Testis (tissue), 3 donors: Measurements from ENCODE around the gene MND1. TPM values are rescaled to one million over a fixed set of nuclear protein-coding genes. Genes with fewer than 3 reads are reported as not detected.

Experiments
- DNase-seq: peaks from one replicate; pipeline ENCODE4 v3.0.0-alpha.2; 2019
- H3K27ac ChIP-seq, 2 donors: fragments of 200-600 bp; sonication (generic); one replicate each; pipeline ENCODE4 v1.5.1; 2019
- H3K27me3 ChIP-seq: fragments of 200-600 bp; sonication (generic); one replicate; pipeline ENCODE4 v1.5.1; 2019
- H3K36me3 ChIP-seq: fragments of 200-600 bp; sonication (generic); one replicate; pipeline ENCODE4 v1.5.1; 2017; ENCODE audit warnings: low read depth; ENCODE audit errors: missing control alignments
- H3K4me1 ChIP-seq: fragments of 200-600 bp; sonication (generic); one replicate; pipeline ENCODE4 v1.5.1; 2019
- H3K4me3 ChIP-seq, 2 donors: fragments of 200-600 bp; sonication (generic); one replicate each; pipeline ENCODE4 v1.5.1; 2017 to 2019
- H3K9me3 ChIP-seq: fragments of 200-600 bp; sonication (generic); one replicate; pipeline ENCODE4 v1.5.1; 2017
- CTCF ChIP-seq, 3 experiments: fragments of 450-650 bp in 2 of 3; fragments of 200-600 bp in 1 of 3; sonication (generic) in 1 of 3; IDR thresholded peaks; one replicate each; pipeline ENCODE4 v1.5.1; 2016 to 2019; ENCODE audit warnings: antibody characterized with exemption in 3 of 3, mild to moderate bottlenecking in 2 of 3, moderate library complexity in 1 of 3
- POLR2A ChIP-seq: fragments of 450-650 bp; IDR thresholded peaks from one replicate; pipeline ENCODE4 v1.6.1; 2017; ENCODE audit warnings: antibody characterized with exemption, mild to moderate bottlenecking, moderate library complexity
- WGBS, 2 donors: methylation state at CpG; one replicate each; pipeline ENCODE4 v1.1.5; 2018; 5-methylcytosine and 5-hydroxymethylcytosine counted together
- intact Hi-C: fragments of 100-400 bp; cut with DNase I; formaldehyde crosslinking; loops from one replicate; pipeline ENCODE4 v1.15.1; 2023; ENCODE audit warnings: low total_unique reads
- polyA plus RNA-seq: library from polyadenylated mRNA; stranded (reverse); fragments of 350-450 nt; fragmentation: Illumina TruSeq; extraction: RNeasy Lipid Tissue Mini Kit (QIAGEN cat#74804); gene quantifications from one replicate; pipeline ENCODE4 v1.2.3, GENCODE V29; 2014; ENCODE audit warnings: low read depth, low replicate concordance; ENCODE audit not compliant: insufficient read depth
- total RNA-seq, 2 donors: library from RNA; depleted of rRNA; stranded (reverse); fragments of >200 nt; gene quantifications; one replicate each; pipeline ENCODE4 v1.2.3, GENCODE V29; 2016

Gene MND1
- total and polyA plus RNA-seq, 3 donors from 2014 or later = 8.3 to 17.5 (median 11.4) TPM

GRCh38 chr4:153310793-153311192 lies 33.7 kb upstream of the MND1 start:
- no peak for DNase-seq
- TF ChIP-seq POLR2A (no peak), CTCF (IDR thresholded peaks at IDR 0.05) (no peak)
- no peaks in the 10 kb centered on the region for H3K36me3 ChIP-seq
- no peaks in the 10 kb centered on the region for H3K27me3 ChIP-seq
- intact Hi-C loops = no loop called here
- H3K27ac ChIP-seq = no peak overlapping the region
- H3K4me3 ChIP-seq = no peak overlapping the region
- WGBS, 2 donors = 89 to 93% methylated on average over 1 of the region's 1 CpG
- H3K9me3 ChIP-seq = no peaks in the 10 kb centered on the region
- no peaks in the 10 kb centered on the region for H3K4me1 ChIP-seq

DNA sequence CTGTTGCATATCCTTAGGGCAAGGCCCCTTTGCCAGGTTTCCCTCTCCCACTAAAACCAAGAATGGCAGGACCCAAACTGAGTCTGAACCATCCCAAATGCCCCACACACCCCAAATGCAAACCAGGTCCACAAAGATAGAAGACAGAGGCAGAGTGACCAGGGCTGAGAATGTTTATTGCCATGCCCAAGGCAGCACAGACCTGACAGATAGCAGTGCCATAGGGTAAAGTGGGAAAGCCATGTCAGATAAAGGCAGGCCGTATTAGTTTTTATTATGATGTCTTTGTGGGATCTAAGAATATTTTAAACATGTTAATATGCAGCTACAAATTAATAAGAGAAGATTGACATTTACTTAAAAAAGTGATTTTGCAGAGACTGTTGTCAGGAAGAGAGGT lies 29.6 kb upstream of the MND1 start:
- Histone ChIP-seq H3K4me3 (no peak overlapping the region), H3K27me3 (no peaks in the 10 kb centered on the region), H3K9me3 (no peaks in the 10 kb centered on the region), H3K27ac (no peak overlapping the region), H3K4me1 (no peaks in the 10 kb centered on the region), H3K36me3 (no peaks in the 10 kb centered on the region)
- no peak for TF ChIP-seq POLR2A
- no peak for TF ChIP-seq CTCF (IDR thresholded peaks at IDR 0.05)
- WGBS, 2 donors = 88 to 95% methylated on average over 1 of the region's 1 CpG
- intact Hi-C loops = no loop called here
- DNase-seq = no peak

- H3K36me3 ChIP-seq = no peaks in the 10 kb centered on the region
- peak; percentile 50 for DNase-seq
- no peak for TF ChIP-seq POLR2A
- peak; percentile 49 to 51 (median 49) for TF ChIP-seq CTCF (IDR thresholded peaks at IDR 0.05)
- 79 to 83% methylated on average over 2 of the region's 2 CpGs for WGBS, 2 donors
- no peak overlapping the region for H3K27ac ChIP-seq
- intact Hi-C loops = no loop called here
- H3K9me3 ChIP-seq = no peaks in the 10 kb centered on the region
- H3K27me3 ChIP-seq = no peaks in the 10 kb centered on the region
- no peak overlapping the region for H3K4me3 ChIP-seq
- no peaks in the 10 kb centered on the region for H3K4me1 ChIP-seq
These were observed 25.7 kb upstream of the MND1 start for GRCh38 chr4:153318696-153319320.

GRCh38 chr4:153322791-153323190 lies 21.7 kb upstream of the MND1 start:
- Histone ChIP-seq H3K36me3 (no peaks in the 10 kb centered on the region), H3K9me3 (no peaks in the 10 kb centered on the region), H3K4me1 (no peaks in the 10 kb centered on the region), H3K27me3 (no peaks in the 10 kb centered on the region), H3K27ac (no peak overlapping the region), H3K4me3 (no peak overlapping the region)
- DNase-seq = no peak
- TF ChIP-seq POLR2A (no peak), CTCF (IDR thresholded peaks at IDR 0.05) (no peak)
- intact Hi-C loops = loop anchor here (10.0 kb wide), 1 partner anchor 178 kb away; no protein-coding TSS in a partner anchor
- WGBS, 2 donors = 76 to 83% methylated on average over 6 of the region's 6 CpGs

GRCh38 chr4:153324046-153324445 lies 20.4 kb upstream of the MND1 start:
- no peaks in the 10 kb centered on the region for H3K4me1 ChIP-seq
- H3K9me3 ChIP-seq = no peaks in the 10 kb centered on the region
- no peaks in the 10 kb centered on the region for H3K27me3 ChIP-seq
- TF ChIP-seq CTCF (IDR thresholded peaks at IDR 0.05) (no peak), POLR2A (no peak)
- H3K27ac ChIP-seq = no peak overlapping the region
- H3K36me3 ChIP-seq = no peaks in the 10 kb centered on the region
- intact Hi-C loops = loop anchor here (10.0 kb wide), 1 partner anchor 179 kb away; no protein-coding TSS in a partner anchor
- WGBS, 2 donors = 85 to 92% methylated on average over 3 of the region's 3 CpGs
- H3K4me3 ChIP-seq = no peak overlapping the region
- DNase-seq = no peak
